H7 (cell line): ENCODE data around the gene HIC1. TPM values are rescaled to one million over a fixed set of nuclear protein-coding genes. Genes with fewer than 3 reads are reported as not detected.

Experiments
- DNase-seq: peaks from one replicate; pipeline ENCODE4 v3.0.0; 2012
- H3K27me3 ChIP-seq: 2 replicates; pipeline ENCODE4 v1.6.0; 2011; ENCODE audit warnings: mild to moderate bottlenecking, low read length; ENCODE audit not compliant: control insufficient read depth, insufficient read depth
- H3K36me3 ChIP-seq: replicated peaks from 2 replicates; pipeline ENCODE4 v1.5.1; 2011; ENCODE audit warnings: low read length; ENCODE audit not compliant: control insufficient read depth, insufficient read depth
- H3K4me3 ChIP-seq: 2 replicates; pipeline ENCODE4 v1.5.1; 2011; ENCODE audit warnings: low read depth, mild to moderate bottlenecking, control low read depth, low read length, moderate library complexity; ENCODE audit not compliant: insufficient read depth
- total RNA-seq: library from RNA; depleted of rRNA; stranded (reverse); fragments of >200 nt; shearing (Covaris generic); gene quantifications from 2 replicates; pipeline ENCODE4 v1.2.3, GENCODE V29; 2014

The HIC1 gene
- total RNA-seq, 1 experiment from 2014 or later: 0.03 TPM

- DNase-seq: peak; percentile 99
- Histone ChIP-seq H3K4me3 (peak overlapping the region; percentile 30), H3K27me3 (peaks cover 53% of the 10 kb centered on the region), H3K36me3 (no peaks in the 10 kb centered on the region)
Measured at GRCh38 chr17:2049333-2050299, 5.3 kb upstream of the HIC1 start.

- DNase-seq: peak; percentile 89
- peak overlapping the region; percentile 30 for H3K4me3 ChIP-seq
- peaks cover 61% of the 10 kb centered on the region for H3K27me3 ChIP-seq
- no peaks in the 10 kb centered on the region for H3K36me3 ChIP-seq
Measured at GRCh38 chr17:2050300-2051060, 4.4 kb upstream of the HIC1 start.

GRCh38 chr17:2051061-2051932 lies 3.6 kb upstream of the HIC1 start:
- H3K27me3 ChIP-seq: peaks cover 68% of the 10 kb centered on the region
- DNase-seq: peak; percentile 80
- H3K36me3 ChIP-seq: no peaks in the 10 kb centered on the region
- peak overlapping the region; percentile 14; the same call in 1 of the 2 replicates for H3K4me3 ChIP-seq

DNA sequence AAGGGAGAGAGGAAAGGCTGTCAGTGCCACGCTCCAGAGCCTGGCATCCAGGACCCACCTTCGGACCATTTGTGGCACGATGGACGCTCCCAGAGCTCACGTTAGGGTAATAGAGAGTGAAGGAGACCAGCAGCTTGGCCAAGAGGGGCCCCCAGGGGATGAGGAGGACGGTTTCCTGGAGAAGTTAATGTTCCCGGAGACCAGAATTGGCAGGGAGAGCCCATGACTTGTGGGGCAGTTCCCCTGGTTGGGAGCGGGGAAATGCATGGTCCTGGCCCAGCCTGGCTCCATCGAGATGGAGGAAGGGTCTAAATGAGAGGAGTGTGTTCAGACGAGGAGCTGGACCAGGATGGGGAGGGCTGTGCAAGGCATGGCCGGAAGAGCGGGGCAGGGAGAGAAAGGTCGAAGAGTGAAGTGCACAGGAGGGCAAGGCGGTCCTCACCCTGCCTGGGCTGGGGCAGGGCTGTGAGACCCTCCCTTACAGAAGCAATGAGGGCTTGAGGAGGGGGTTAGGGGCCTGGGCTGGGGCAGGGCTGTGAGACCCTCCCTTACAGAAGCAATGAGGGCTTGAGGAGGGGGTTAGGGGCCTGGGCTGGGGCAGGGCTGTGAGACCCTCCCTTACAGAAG lies 2.9 kb upstream of the HIC1 start:
- H3K36me3 ChIP-seq: no peaks in the 10 kb centered on the region
- no peak for DNase-seq
- peaks cover 75% of the 10 kb centered on the region for H3K27me3 ChIP-seq
- no peak overlapping the region for H3K4me3 ChIP-seq

DNA sequence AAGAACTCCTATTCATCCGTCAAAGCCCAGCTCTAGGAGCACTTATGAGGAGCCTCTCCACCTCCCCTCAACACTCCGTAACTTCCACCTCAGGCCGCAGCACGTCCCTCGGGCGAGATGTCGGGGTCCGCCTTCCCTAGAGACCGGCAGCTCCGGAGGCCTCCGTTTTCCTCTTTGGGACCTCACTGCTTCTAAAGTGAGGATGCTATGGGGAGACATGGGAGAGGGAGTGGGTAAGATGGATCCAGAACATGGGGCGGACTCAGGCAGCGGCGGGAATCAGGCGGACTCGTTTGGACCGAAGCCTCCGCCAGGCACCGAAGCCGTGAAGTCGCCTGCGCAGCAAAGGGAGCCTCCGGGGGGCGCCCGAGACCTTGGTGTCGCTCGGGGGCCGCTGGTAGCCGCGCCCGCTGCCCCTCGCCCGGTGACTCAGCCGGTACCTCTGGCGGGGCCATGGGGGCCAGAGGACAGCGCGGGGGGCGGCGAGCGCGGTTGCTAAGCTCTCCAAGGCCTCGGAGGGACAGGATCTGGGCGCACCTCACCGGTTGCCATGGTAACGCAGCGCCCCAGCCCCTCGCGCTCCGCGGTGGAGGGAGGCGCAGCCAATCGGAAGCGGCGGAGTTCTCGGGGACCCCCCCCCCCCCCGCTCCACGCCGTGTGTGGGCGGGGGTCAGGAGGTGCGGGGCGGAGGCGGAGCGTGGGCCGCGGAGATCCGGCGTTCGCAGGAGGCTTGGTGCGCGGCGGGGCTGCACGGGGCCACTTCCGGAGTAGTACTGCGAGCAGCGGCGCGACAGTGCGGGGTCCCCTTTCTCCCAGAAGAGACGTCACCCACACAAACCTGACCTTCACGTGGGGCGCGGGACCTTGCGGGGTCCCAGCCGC lies 1.3 kb upstream of the HIC1 start:
- Histone ChIP-seq H3K4me3 (peak overlapping the region; percentile 41), H3K27me3 (peaks cover 82% of the 10 kb centered on the region), H3K36me3 (no peaks in the 10 kb centered on the region)
- peak; percentile 91 for DNase-seq

DNA sequence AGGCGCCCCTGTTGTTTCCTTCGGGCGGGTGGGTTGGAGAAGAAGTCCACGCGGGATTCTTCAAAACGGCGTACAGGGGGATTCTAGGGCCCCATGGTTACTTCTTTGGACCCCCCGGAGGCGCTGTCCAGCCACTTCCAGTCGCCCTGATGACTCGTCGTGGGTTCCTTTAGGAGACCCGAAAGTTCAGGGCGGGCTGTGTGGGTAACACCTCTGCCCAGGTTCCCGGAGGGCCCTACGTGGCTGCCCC lies 716 bp upstream of the HIC1 start:
- no peak for DNase-seq
- Histone ChIP-seq H3K27me3 (peaks cover 78% of the 10 kb centered on the region), H3K4me3 (peak overlapping the region; percentile 41), H3K36me3 (no peaks in the 10 kb centered on the region)

DNA sequence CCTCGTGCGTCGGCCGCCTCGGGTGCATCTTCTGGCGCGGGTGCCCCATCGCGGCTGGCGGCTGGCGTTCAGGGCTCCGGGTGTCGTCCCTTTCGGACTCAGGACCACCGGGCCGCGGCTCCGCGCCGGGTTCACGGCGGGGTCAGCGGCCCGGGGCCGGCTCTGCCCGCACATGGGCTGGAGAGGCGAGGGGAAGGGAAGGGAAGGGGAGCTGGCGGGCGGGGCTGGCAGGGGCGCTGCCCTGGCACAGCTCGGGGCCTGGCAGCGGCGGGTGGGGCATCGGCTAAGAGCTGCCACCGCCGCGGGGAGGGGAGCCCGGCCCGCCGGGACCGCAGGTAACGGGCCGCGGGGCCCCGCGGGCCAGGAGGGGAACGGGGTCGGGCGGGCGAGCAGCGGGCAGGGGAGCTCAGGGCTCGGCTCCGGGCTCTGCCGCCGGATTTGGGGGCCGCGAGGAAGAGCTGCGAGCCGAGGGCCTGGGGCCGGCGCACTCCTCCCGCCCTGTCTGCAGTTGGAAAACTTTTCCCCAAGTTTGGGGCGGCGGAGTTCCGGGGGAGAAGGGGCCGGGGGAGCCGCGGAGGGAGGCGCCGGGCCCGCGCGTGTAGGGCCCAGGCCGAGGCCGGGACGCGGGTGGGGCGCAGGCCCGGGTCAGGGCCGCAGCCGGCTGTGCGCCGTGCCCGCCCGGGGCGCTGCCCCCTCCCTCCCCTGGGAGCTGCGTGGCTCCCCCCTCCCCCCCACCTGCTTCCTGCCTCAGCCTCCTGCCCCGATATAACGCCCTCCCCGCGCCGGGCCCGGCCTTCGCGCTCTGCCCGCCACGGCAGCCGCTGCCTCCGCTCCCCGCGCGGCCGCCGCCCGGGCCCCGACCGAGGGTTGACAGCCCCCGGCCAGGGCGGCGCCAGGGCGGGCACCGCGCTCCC lies 646 bp downstream of the HIC1 start:
- H3K27me3 ChIP-seq: peaks cover 79% of the 10 kb centered on the region
- H3K36me3 ChIP-seq: no peaks in the 10 kb centered on the region
- peak overlapping the region; percentile 35 for H3K4me3 ChIP-seq
- peak; percentile 86 for DNase-seq

DNA sequence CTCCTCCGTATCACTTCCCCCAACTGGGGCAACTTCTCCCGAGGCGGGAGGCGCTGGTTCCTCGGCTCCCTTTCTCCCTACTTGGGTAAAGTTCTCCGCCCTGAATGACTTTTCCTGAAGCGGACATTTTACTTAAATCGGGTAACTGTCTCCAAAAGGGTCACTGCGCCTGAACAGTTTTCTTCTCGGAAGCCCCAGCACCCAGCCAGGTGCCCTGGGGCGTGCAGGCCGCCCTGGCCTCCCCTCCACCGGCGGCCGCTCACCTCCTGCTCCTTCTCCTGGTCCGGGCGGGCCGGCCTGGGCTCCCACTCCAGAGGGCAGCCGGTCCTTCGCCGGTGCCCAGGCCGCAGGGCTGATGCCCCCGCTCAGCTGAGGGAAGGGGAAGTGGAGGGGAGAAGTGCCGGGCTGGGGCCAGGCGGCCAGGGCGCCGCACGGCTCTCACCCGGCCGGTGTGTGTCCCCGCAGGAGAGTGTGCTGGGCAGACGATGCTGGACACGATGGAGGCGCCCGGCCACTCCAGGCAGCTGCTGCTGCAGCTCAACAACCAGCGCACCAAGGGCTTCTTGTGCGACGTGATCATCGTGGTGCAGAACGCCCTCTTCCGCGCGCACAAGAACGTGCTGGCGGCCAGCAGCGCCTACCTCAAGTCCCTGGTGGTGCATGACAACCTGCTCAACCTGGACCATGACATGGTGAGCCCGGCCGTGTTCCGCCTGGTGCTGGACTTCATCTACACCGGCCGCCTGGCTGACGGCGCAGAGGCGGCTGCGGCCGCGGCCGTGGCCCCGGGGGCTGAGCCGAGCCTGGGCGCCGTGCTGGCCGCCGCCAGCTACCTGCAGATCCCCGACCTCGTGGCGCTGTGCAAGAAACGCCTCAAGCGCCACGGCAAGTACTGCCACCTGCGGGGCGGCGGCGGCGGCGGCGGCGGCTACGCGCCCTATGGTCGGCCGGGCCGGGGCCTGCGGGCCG lies 1.6 kb downstream of the HIC1 start:
- Histone ChIP-seq H3K27me3 (peaks cover 70% of the 10 kb centered on the region), H3K36me3 (no peaks in the 10 kb centered on the region; the same call in 1 of the 2 replicates), H3K4me3 (no peak overlapping the region)
- DNase-seq: peak; percentile 90

DNA sequence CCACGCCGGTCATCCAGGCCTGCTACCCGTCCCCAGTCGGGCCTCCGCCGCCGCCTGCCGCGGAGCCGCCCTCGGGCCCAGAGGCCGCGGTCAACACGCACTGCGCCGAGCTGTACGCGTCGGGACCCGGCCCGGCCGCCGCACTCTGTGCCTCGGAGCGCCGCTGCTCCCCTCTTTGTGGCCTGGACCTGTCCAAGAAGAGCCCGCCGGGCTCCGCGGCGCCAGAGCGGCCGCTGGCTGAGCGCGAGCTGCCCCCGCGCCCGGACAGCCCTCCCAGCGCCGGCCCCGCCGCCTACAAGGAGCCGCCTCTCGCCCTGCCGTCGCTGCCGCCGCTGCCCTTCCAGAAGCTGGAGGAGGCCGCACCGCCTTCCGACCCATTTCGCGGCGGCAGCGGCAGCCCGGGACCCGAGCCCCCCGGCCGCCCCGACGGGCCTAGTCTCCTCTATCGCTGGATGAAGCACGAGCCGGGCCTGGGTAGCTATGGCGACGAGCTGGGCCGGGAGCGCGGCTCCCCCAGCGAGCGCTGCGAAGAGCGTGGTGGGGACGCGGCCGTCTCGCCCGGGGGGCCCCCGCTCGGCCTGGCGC lies 2.4 kb downstream of the HIC1 start:
- Histone ChIP-seq H3K36me3 (no peaks in the 10 kb centered on the region; the same call in 1 of the 2 replicates), H3K4me3 (no peak overlapping the region), H3K27me3 (peaks cover 62% of the 10 kb centered on the region)
- no peak for DNase-seq

DNA sequence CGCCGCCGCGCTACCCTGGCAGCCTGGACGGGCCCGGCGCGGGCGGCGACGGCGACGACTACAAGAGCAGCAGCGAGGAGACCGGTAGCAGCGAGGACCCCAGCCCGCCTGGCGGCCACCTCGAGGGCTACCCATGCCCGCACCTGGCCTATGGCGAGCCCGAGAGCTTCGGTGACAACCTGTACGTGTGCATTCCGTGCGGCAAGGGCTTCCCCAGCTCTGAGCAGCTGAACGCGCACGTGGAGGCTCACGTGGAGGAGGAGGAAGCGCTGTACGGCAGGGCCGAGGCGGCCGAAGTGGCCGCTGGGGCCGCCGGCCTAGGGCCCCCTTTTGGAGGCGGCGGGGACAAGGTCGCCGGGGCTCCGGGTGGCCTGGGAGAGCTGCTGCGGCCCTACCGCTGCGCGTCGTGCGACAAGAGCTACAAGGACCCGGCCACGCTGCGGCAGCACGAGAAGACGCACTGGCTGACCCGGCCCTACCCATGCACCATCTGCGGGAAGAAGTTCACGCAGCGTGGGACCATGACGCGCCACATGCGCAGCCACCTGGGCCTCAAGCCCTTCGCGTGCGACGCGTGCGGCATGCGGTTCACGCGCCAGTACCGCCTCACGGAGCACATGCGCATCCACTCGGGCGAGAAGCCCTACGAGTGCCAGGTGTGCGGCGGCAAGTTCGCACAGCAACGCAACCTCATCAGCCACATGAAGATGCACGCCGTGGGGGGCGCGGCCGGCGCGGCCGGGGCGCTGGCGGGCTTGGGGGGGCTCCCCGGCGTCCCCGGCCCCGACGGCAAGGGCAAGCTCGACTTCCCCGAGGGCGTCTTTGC lies 3.1 kb downstream of the HIC1 start:
- DNase-seq: peak; percentile 87
- Histone ChIP-seq H3K36me3 (no peaks in the 10 kb centered on the region; the same call in 1 of the 2 replicates), H3K4me3 (no peak overlapping the region), H3K27me3 (peaks cover 61% of the 10 kb centered on the region)
